ENCODE results near the gene RPL27A.

DNA sequence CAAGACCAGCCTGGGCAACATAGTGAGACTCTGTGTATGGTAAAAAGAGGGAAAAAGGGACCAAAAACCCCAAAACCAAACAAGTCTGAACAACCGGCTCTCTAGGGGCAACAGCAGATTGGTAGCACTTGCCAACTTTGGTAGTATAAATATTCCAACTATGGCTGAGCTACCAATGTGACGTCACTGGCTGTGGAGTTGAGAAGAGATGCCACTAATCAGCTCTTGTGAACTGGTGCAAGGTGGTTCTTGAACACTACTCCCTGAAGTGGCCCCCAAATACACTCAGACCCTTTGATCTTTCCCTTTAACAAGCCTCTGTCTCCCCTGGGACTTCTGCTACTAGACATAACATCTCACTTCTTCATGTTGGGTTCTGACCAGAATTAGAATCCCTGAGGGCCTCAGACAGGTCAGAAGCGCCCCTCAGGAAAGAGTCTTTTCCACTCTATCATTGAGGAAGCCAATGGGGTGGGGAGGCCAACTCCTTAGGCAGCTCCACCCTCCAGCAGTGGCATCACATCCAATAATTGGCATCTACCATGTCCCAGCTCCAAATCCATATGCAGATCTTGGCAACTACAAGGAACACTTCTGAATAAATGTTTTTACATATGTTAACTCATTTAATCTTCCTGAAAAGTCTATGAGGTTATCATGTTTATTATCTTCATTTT is 49.2 kb downstream of the RPL27A start:
- TF ChIP-seq, protein P1, sequence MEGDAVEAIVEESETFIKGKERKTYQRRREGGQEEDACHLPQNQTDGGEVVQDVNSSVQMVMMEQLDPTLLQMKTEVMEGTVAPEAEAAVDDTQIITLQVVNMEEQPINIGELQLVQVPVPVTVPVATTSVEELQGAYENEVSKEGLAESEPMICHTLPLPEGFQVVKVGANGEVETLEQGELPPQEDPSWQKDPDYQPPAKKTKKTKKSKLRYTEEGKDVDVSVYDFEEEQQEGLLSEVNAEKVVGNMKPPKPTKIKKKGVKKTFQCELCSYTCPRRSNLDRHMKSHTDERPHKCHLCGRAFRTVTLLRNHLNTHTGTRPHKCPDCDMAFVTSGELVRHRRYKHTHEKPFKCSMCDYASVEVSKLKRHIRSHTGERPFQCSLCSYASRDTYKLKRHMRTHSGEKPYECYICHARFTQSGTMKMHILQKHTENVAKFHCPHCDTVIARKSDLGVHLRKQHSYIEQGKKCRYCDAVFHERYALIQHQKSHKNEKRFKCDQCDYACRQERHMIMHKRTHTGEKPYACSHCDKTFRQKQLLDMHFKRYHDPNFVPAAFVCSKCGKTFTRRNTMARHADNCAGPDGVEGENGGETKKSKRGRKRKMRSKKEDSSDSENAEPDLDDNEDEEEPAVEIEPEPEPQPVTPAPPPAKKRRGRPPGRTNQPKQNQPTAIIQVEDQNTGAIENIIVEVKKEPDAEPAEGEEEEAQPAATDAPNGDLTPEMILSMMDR (IDR thresholded peaks at IDR 0.05), result no peak
- TF ChIP-seq ZFX (IDR thresholded peaks at IDR 0.05; ENCODE audit: borderline replicate concordance), result no peak

All from 22Rv1 (cell line).